ENCODE measurements around the gene SEC61G. TPM values are rescaled to one million over a fixed set of nuclear protein-coding genes. Genes with fewer than 3 reads are reported as not detected.

Gene SEC61G
- total and polyA plus RNA-seq, 2 donors (not counting 1 experiment from before 2014, with no cell fraction given), result 23.6 to 60.9 TPM

DNA sequence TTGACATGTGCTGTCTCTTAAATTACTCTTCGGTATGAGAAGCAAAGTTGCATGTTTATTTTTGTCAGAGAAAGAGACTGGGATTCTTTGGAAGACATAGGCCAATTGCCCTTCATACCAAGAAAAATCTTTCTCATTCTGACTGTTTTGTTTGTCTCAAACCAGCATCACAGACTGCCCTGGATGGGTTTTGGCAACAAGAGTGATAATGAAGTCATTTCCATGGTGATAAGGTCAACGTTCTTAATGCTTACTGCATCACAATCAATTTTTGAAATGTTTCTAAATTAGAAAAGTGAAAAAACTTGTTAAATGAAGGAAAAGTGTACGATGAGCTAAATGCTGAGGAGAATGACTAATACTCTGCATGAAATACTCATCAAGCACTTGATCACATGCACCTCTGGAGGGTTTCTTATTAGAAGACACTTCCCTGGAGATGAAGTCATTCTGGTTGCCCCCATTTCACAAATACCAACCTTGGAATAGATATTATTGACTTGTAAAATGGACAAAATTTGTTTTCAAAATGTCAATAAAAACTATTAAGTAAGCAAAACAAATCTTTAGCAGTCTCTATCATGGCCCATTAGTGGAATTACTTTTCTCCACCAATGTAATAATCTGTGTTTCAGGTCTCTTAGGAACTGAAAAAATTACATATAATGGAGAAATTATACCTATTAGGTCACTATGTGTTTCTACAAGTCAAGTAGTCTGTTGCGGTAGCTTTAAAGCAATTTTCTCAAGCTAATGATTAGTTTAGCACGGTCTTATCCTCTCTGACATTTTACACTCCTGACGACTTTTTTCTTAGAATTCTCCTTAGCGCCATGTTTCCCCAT, 19.9 kb upstream of the SEC61G start:
- peaks cover 0 to 30% (median 4%) of the 10 kb centered on the region in 3 donors for H3K9me3 ChIP-seq (ENCODE audit: control extremely low read depth in 1 of 3, control insufficient read depth in 2 of 3, insufficient read depth in 1 of 3, low read length in 2 of 3)
- no peak overlapping the region for H3K4me3 Mint-ChIP-seq
- H3K4me2 ChIP-seq (replicated peaks; ENCODE audit: low read depth, low read length, poor library complexity, severe bottlenecking), result no peak overlapping the region
- H3K27me3 Mint-ChIP-seq, result peaks cover 13% of the 10 kb centered on the region
- DNase-seq (no peak), ATAC-seq (ENCODE audit: low read depth) (no peak)
- intact Hi-C loops (cut with micrococcal nuclease), result no loop called here
- no peak overlapping the region for H3K27ac ChIP-seq (ENCODE audit: low read length in 2 of 2)
- ChIA-PET POLR2A (no interaction called here), CTCF (interaction anchor here (1.0 to 9.3 kb wide), 2 partner anchors 475 to 637 kb away, joined by 3 to 150 read pairs; no protein-coding TSS in a partner anchor)
- H3K27ac Mint-ChIP-seq, result no peak overlapping the region
- TF ChIP-seq EZH2 (IDR thresholded peaks at IDR 0.05; ENCODE audit: borderline replicate concordance, insufficient read depth, low read depth, low read length, poor library complexity, severe bottlenecking), result no peak
- no peak for TF ChIP-seq CTCF (IDR thresholded peaks at IDR 0.05)
- H3K4me1 Mint-ChIP-seq, result peaks cover 3% of the 10 kb centered on the region
- no peak overlapping the region for H3K9ac ChIP-seq (ENCODE audit: low read length)
- peaks cover 0 to 7% (median 2%) of the 10 kb centered on the region in 4 experiments for H3K27me3 ChIP-seq (replicated peaks in 1 of 4; ENCODE audit: control extremely low read depth in 1 of 4, control insufficient read depth in 3 of 4, insufficient read depth in 4 of 4, low read length in 3 of 4)
- WGBS (ENCODE audit: insufficient coverage), result 100% methylated on average over 1 of the region's 7 CpGs
- no peaks in the 10 kb centered on the region for H3K36me3 ChIP-seq (replicated peaks in 1 of 2; ENCODE audit: control extremely low read depth in 1 of 2, control insufficient read depth in 1 of 2, extremely low read depth in 1 of 2, insufficient read depth in 2 of 2, low read length in 1 of 2)
- no peaks in the 10 kb centered on the region for H4K20me1 ChIP-seq (ENCODE audit: control insufficient read depth, insufficient read depth, low read length, poor library complexity, severe bottlenecking)
- H2AFZ ChIP-seq (ENCODE audit: insufficient read depth, low read depth, low read length, poor library complexity, severe bottlenecking), result no peak overlapping the region
- H3K9me3 Mint-ChIP-seq (ENCODE audit: insufficient read depth), result peaks cover 12% of the 10 kb centered on the region
- no peaks in the 10 kb centered on the region for H3K4me1 ChIP-seq (ENCODE audit: control insufficient read depth in 2 of 2, insufficient read depth in 2 of 2, low read length in 2 of 2)
- H3K79me2 ChIP-seq (ENCODE audit: control insufficient read depth, insufficient read depth, low read length), result no peaks in the 10 kb centered on the region
- H3K4me3 ChIP-seq (ENCODE audit: control extremely low read depth in 1 of 5, extremely low read depth in 1 of 5, insufficient read depth in 1 of 5, low read depth in 2 of 5, low read length in 4 of 5), result no peak overlapping the region

- Mint-ChIP-seq H3K4me1 (peaks cover 9% of the 10 kb centered on the region), H3K4me3 (no peak overlapping the region), H3K27ac (no peak overlapping the region), H3K27me3 (peaks cover 18% of the 10 kb centered on the region), H3K9me3 (ENCODE audit: insufficient read depth) (peaks cover 12% of the 10 kb centered on the region)
- POLR2A ChIA-PET, result no interaction called here
- no peak overlapping the region for H2AFZ ChIP-seq (ENCODE audit: insufficient read depth, low read depth, low read length, poor library complexity, severe bottlenecking)
- H3K9me3 ChIP-seq (ENCODE audit: control extremely low read depth in 1 of 3, control insufficient read depth in 2 of 3, insufficient read depth in 1 of 3, low read length in 2 of 3), result peaks cover 0 to 30% (median 4%) of the 10 kb centered on the region in 3 donors
- CTCF ChIA-PET, result interaction anchor here (0.9 to 9.3 kb wide), 2 partner anchors 10 to 476 kb away, joined by 3 to 150 read pairs; no protein-coding TSS in a partner anchor
- intact Hi-C loops (cut with micrococcal nuclease), result no loop called here
- no peaks in the 10 kb centered on the region for H4K20me1 ChIP-seq (ENCODE audit: control insufficient read depth, insufficient read depth, low read length, poor library complexity, severe bottlenecking)
- no peaks in the 10 kb centered on the region for H3K4me1 ChIP-seq (ENCODE audit: control insufficient read depth in 2 of 2, insufficient read depth in 2 of 2, low read length in 2 of 2)
- peaks cover 0 to 10% (median 3%) of the 10 kb centered on the region in 4 experiments for H3K27me3 ChIP-seq (replicated peaks in 1 of 4; ENCODE audit: control extremely low read depth in 1 of 4, control insufficient read depth in 3 of 4, insufficient read depth in 4 of 4, low read length in 3 of 4)
- no peak overlapping the region for H3K27ac ChIP-seq (ENCODE audit: low read length in 2 of 2)
- ATAC-seq (ENCODE audit: low read depth) (no peak), DNase-seq (no peak)
- no peak overlapping the region for H3K4me2 ChIP-seq (replicated peaks; ENCODE audit: low read depth, low read length, poor library complexity, severe bottlenecking)
- TF ChIP-seq CTCF (IDR thresholded peaks at IDR 0.05) (no peak), EZH2 (IDR thresholded peaks at IDR 0.05; ENCODE audit: borderline replicate concordance, insufficient read depth, low read depth, low read length, poor library complexity, severe bottlenecking) (no peak)
- H3K4me3 ChIP-seq (ENCODE audit: control extremely low read depth in 1 of 5, extremely low read depth in 1 of 5, insufficient read depth in 1 of 5, low read depth in 2 of 5, low read length in 4 of 5), result no peak overlapping the region
- H3K9ac ChIP-seq (ENCODE audit: low read length), result no peak overlapping the region
- no peaks in the 10 kb centered on the region for H3K36me3 ChIP-seq (replicated peaks in 1 of 2; ENCODE audit: control extremely low read depth in 1 of 2, control insufficient read depth in 1 of 2, extremely low read depth in 1 of 2, insufficient read depth in 2 of 2, low read length in 1 of 2)
- H3K79me2 ChIP-seq (ENCODE audit: control insufficient read depth, insufficient read depth, low read length), result no peaks in the 10 kb centered on the region
- 100% methylated on average over 5 of the region's 9 CpGs for WGBS (ENCODE audit: insufficient coverage)
These were observed 19.2 kb upstream of the SEC61G start for GRCh38 chr7:54778166-54778565.
